GM19438 (cell line): Measurements from ENCODE around the gene TEC.
A peak's percentile ranks its signal among the peaks of the same experiment; 100 is the strongest.

Experiments used
- ATAC-seq: cut with Tn5 transposase; IDR thresholded peaks from one replicate; pipeline ENCODE4 v1.9.1; 2021; ENCODE audit warnings: low read depth; ENCODE audit not compliant: unreplicated experiment

Gene TEC

DNA sequence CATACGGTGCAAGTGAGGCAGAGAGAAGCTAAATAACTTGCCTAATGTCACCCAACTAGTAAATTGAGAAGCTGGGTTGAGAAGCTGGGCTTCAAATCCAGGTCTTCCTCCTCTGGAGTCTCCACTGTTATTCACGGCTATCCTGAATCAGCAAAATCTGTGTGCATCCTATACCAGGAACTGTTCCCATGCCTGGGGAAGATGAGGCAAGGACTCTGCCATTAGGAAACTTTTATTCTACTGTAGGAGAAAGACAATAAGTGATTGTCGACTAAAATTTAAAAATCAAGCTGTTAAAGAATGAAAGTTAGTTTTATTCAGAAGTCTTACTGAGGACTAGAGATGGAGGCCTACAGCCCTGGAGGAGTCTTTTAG, 872 bp upstream of the TEC start:
- no peak for ATAC-seq

DNA sequence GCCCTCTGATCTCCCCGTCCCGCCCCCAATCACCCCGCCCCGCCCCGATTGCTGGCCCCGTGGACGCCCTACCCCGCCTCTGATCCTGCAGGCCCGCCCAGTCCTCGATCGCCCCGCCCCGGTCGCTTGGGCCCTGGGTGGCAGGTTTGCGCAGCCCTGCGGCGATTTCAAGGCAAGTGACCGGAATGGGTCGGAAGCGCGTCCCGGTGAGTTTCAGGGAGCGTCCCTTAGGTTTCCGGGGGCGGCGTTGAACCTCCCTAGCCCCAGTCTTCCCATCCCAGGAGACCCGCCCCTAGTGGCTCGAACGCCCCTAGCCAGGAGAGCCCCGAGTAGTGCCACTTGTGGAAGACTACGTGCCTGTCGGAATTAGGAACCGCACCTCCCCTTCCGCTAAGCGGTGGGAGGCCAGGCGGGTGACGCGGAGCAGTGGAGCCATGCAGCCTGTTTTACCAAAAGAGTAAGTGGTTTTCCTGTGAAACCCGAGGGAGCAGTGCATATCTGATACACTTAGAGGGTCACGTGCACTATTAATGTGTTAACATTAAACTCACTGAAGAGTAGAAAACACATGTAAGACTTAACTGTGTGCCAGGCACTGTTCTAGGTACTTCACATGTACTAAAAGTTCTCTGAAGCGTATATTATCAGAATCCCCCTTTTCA, 354 bp upstream of the TEC start:
- peak; percentile 71 for ATAC-seq

DNA sequence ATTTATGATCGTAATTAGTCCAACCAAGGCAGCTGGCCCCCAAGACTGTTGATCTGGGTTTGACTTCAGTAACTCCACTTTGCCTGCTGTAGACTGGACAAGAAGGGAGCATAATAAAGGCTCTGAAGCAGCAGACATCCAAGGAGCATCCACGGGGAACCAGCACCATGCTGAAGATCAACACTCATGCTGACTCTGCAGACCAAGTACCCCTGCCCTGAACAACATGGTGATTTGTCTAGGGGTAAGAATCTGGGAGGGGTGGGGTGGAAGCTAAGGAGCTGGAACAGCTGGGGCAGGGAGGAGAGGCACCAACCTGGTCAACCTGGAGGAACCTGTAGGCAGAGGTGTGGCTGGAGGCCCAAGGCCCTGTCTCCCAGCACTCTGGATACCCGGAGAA, 2.1 kb downstream of the TEC start:
- ATAC-seq: no peak

GRCh38 chr4:48266781-48267180, 2.9 kb downstream of the TEC start:
- ATAC-seq: no peak

DNA sequence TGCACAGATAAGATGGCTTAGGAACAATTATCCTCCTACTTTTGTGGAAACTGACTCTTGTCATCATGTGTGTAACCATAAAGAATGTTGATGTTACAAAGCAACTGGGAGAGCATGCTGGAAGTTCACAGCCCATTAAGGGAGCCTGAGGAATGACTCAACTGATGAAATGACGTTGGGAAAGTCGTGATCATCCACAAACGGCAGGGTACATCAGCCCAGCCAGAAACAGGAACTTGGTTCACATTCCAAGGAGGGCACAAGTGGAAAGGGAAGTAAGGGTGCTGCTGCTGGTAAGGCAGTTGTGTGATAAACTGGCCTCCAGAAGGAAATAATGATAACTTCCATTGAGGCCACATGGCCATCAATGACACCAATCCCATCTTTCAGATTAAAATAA, 6.7 kb downstream of the TEC start:
- ATAC-seq: no peak

GRCh38 chr4:48262484-48262883, 7.2 kb downstream of the TEC start:
- ATAC-seq: no peak

- no peak for ATAC-seq
Measured at GRCh38 chr4:48261281-48261680, 8.4 kb downstream of the TEC start.

DNA sequence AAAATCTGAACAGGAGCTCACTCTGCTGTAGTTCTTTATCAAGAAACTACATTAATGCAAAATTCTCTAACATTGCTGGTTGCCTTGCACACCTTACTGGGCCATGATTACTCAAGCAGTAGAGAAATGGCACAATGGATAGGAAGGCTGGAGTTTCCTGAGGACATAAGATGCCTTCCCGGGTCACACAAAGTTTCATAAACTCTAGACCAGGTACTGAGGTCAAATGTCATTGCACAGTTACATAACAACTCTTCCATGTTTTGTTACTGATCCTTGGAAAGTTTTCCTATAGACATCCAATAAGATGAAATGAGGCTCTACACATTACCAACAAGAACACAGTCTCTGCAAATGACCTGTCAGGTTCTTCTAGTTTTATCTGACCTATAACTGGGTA, 9.9 kb downstream of the TEC start:
- no peak for ATAC-seq

DNA sequence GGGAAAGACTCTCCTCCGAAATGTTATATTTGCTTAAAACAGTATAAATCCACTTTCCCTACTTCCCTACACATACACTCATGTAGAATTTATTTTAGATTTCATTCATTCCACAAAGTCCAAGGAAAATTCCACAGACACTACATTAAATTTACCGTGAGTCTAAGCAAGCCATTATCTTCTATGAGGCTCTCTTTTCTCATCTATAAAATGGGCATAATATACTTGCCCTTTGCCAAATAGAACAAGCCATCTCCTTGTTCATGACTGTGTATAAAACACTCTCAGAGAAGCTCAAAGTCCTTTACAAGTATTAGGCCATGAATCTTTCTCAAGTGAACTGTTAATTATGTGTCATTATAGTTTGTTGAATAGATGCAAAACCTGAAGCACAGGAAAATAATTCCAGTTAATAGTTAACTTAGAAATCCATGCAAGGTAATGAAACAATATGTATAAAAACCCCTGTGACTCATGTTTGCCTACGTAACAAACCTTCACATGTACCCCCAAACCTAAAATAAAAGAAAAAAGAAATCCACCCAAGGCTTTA, 10.7 kb downstream of the TEC start:
- no peak for ATAC-seq

GRCh38 chr4:48255959-48256342, 13.7 kb downstream of the TEC start:
- no peak for ATAC-seq

- no peak for ATAC-seq
Measured at GRCh38 chr4:48255072-48255958, 14.3 kb downstream of the TEC start.

DNA sequence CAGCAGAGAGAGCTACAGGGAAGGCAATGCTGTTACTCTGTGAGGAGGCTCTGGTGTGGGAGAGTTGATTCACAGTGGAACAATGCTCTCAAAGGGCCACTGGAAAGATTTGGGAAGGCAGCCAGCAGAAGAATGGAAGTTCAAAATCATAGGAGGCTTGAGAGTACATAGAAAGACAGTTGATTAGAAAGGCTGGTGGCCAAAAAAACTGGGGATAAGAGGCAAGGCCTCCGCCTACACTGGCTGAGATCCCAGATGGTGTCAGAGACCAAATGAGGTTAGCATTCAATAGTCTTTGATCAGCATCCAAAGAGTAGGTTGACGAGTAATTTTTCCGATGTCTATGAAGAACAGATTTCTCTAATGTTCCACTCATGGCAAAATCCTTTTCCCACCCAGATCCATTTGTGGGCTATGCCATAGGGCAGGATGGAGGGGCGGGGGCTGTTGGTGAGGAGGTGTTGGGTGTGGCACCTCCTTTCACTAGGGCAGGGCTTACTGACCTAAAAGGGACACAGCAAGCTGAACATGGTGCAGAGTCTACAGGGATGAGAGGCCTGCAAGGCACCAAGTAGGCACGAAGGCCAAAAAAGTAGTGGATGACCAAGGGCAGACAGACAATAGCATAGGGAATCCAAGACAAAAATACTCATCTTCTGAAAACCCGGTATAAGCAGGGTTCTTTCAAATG, 15.1 kb downstream of the TEC start:
- ATAC-seq: no peak

DNA sequence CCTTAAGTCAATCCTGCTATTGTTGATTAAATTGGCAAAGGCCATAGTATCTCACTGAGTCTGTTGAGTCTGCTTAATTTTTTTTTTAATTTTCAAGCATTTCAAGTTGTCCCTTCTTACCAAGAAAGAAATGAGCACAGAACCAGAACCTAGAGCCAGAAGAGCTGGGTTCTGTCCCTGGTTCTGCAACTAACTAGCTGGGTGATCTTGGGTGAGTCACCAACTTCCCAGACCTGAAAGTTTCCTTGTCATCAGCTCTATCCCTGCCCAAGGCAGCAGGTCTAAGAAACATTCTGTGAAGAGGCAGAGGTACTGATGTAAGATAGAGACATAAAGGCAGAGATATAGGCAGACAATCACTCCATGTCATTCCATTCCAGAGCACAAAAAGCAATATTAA, 17.3 kb downstream of the TEC start:
- no peak for ATAC-seq

DNA sequence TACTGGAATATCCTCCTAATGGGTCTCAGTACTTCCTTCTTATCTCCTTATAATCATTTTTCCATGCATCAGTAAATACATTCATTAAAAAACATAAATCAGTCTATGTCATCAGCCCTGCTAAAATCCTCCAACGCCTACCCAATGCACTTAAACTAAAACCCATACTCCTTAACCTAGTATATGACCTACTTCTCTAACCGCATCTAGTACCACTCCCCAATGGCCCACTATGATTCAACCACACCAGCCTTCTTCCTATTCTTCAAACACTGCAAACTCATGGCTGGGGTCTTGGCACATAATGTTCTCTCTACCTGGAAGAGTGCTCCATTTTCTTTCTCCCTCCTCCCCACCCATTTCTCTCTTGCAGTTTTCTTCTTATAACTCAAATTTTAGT, 18.7 kb downstream of the TEC start:
- no peak for ATAC-seq

DNA sequence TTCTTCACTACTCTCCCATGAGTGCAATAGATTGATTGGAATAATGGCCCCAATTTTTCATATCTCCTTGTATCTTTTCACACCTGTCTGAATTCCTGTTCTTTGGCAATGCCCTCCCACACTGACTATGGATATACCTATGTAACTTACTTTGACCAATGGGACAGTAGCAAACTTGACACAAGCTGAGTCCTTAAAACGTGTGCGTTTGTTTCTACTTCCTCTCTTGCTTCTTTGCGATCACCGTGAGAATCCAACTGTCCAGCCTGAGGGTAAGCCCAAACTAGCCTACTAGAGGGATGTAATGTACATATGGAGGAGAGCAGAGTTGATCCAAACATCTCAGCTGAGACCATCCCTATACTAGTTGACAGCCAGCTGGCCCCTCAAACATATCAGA, 19.3 kb downstream of the TEC start:
- ATAC-seq: no peak

DNA sequence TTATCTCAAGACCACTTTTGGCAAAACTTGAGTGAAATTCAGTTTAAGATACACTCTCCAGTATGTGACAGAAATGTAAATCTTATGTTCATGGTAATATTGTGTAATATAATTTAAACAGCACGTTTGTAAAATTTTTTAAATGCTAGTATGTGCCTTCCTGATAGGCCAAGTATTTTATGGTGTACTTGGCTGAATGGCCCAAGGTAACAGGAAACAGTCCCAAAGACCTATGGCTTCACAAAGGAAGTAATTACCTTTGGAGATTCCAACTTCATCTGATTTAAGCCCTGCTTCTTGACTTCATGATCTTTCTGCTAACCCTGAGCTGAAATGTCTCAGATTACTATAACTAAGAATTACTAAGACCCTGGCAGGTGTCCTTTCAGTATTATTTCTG, 20.3 kb downstream of the TEC start:
- no peak for ATAC-seq

DNA sequence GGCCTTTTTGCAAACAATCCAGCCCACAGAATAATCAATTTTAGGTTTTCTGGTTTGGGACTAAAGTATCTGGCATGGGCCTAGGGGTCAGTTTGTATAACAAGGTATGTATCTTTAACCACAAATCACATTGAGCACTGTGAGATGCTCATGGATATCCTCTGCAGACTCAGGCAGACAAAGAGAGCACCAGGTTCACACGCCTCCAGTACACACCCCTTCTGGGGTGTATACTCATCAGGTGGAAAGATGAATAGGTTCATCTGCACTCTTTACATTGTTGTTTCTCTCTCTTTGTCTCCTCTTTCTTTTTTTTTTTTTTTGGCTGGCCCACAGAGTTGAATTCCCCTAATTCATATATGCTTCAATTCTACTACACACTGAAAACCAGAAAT, 21.1 kb downstream of the TEC start:
- no peak for ATAC-seq

DNA sequence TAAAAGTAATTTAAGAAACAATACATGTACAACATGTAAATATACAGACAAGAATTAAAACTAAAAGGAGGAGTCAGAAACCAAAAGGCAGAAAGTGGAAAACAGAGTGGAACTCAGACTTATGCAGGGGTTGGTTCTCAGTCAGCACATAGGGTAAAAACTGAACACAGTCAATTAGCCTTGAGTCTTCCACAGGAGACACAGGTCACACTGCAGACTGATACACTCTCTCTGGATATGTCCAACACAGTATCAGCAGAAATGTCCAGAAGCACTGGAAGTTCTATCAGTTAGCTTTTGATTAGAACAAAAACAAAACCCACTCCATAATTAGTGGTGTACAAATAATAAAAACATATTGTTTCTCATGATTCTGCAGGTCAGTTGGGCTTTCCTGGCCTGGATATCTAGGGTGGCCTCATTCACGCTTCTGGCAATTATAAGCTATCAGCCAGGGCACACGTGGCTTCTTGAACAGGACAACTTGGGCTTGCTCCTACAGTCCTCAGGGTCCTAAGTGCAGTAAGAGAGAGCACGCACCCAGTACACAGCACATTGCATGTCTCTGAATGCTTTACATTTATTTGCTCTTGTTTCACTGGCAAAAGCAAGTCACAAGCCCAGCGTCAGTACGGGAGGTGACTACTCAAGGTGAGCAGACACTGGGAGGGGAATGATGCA, 21.6 kb downstream of the TEC start:
- peak; percentile 59 for ATAC-seq

GRCh38 chr4:48247142-48247877, 22.3 kb downstream of the TEC start:
- ATAC-seq: no peak

DNA sequence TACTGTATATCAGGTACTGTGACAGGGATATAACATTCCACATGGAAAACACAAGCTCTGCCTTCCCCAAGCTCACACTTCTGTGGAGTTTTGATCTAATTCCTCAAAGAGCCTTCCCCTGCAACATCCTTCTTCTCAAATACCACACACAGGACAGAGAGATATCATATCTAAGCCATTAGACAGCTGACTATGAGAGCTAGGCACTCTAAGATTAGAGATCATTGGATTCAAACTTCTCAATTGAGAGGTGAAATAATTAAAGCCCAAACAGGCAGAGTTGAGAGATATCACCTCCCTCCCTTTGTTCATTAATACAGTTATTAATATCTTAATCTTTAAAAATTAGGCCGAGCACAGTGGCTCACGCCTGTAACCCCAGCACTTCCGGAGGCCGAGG, 25.0 kb downstream of the TEC start:
- ATAC-seq: no peak
